IPS DF 6.9 (cell line): ENCODE measurements around the gene DOLK.
"Not testable (repeated sequence)": the region's sequence is repeated elsewhere in the genome, so short reads cannot be mapped to it uniquely, and the experiment has no call there.

Source experiments
- DNase-seq: peaks from one replicate; pipeline ENCODE4 v3.0.0-alpha.2; 2013; ENCODE audit warnings: low read depth, low spot score
- H3K27ac ChIP-seq: one replicate; pipeline ENCODE4 v1.5.1; 2013; ENCODE audit warnings: low read length, control low read depth
- H3K27me3 ChIP-seq: 2 replicates; pipeline ENCODE4 v1.6.1; 2013; ENCODE audit warnings: mild to moderate bottlenecking, low read length; ENCODE audit not compliant: control insufficient read depth, insufficient read depth
- H3K36me3 ChIP-seq: 2 replicates; pipeline ENCODE4 v1.6.1; 2013; ENCODE audit warnings: low read length; ENCODE audit not compliant: control insufficient read depth, insufficient read depth
- H3K4me1 ChIP-seq: 2 replicates; pipeline ENCODE4 v1.6.1; 2013; ENCODE audit warnings: low read length; ENCODE audit not compliant: control insufficient read depth, insufficient read depth
- H3K4me3 ChIP-seq: 2 replicates; pipeline ENCODE4 v1.5.1; 2013; ENCODE audit warnings: mild to moderate bottlenecking, low read length
- H3K9me3 ChIP-seq: 2 replicates; pipeline ENCODE4 v1.6.1; 2013; ENCODE audit warnings: low read length, inconsistent platforms; ENCODE audit not compliant: control insufficient read depth, insufficient read depth
- WGBS: extraction: QIAGEN DNeasy Blood & Tissue Kit; methylation state at CpG from one replicate; pipeline ENCODE4 v1.1.7; 2013; ENCODE audit warnings: mixed read lengths, missing lambda C conversion rate; ENCODE audit not compliant: insufficient read length, insufficient coverage; 5-methylcytosine and 5-hydroxymethylcytosine counted together

Gene DOLK

DNA sequence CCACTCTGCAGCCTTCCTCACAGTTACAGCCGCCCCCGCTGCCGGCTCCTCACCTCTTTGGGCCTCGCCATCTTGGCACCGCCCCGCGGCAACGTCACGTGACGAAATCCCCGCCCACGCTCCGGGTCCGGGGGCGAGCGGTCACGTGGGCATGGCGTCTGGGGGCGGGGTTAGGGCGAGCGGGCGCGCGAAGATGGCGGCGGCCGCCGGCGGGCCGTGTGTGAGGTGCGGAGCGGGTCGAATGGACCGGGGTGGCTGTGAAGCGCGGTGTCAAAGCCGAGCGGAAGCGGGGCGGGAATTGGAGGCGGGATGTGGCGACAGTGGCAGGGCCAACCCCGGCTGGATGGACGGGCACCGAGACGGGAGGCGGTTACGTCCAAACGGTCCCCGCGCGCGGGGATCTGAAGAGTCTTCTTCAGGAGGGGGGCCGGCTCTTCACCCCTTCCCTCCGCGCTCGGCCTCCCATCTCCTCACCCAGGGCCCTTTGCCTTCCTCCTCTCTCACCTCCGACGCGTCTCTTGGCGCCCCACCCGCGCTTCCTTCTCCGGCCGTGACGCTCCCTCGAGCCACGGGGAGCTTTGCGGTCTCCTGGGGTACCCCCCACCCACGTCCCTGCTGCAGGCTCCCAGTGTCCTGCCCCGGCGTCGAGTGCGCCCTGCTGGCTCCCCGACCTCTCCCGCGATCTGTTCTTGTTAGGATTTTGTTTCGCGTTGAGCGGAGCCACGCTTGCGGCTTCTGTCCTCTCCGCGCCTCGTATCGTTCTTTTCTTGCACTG lies at the start of gene DOLK, which contains the start of gene NUP188:
Gene DOLK (minus strand): TSS at position 77 of the 775 bp plus-strand sequence. CDS start 300 bp downstream, outside the sequence.
Gene NUP188 (plus strand): TSS at position 173 of the 775 bp plus-strand sequence. CDS start 21 bp downstream, at position 194.
- DNase-seq = peak; percentile 73
- H3K9me3 ChIP-seq = no peaks in the 10 kb centered on the region
- no peaks in the 10 kb centered on the region for H3K27me3 ChIP-seq
- H3K36me3 ChIP-seq = 0 out of 2 replicates have a peak, but pooled peaks cover 2% of the 10 kb centered on the region
- no peak within 1 kb of the TSS for H3K27ac ChIP-seq
- no CpG with 5 or more reads among the region's 86 CpGs for WGBS
- H3K4me3 ChIP-seq = peak within 1 kb of the TSS; percentile 93
- H3K4me1 ChIP-seq = 0 out of 2 replicates have a peak, but pooled peaks cover 3% of the 10 kb centered on the region

DNA sequence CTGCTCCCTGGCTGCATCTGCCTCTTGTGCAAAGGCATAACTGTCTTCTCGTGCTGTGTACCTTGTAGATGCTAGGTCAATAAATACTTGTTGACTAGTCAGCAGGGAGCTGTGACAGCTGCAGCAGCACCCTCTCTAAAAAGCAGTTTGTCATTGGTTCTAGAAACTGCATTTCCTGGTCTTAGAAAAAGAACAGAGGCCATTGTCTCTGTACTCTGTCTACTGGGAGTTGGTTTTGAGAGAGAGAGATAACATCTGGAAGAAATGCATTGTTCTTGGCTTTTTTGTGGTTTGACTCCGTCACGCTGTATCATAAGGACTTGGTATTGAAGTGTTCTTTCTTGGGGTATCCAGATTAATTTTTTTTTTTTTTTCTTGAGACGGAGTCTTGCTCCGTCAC lies 48.4 kb upstream of the DOLK start:
- DNase-seq = no peak
- Histone ChIP-seq H3K9me3 (no peaks in the 10 kb centered on the region), H3K36me3 (peaks cover 34% of the 10 kb centered on the region), H3K4me1 (no peaks in the 10 kb centered on the region), H3K27ac (no peak overlapping the region), H3K4me3 (no peak overlapping the region), H3K27me3 (no peaks in the 10 kb centered on the region)
- no CpG with 5 or more reads among the region's 5 CpGs for WGBS

DNA sequence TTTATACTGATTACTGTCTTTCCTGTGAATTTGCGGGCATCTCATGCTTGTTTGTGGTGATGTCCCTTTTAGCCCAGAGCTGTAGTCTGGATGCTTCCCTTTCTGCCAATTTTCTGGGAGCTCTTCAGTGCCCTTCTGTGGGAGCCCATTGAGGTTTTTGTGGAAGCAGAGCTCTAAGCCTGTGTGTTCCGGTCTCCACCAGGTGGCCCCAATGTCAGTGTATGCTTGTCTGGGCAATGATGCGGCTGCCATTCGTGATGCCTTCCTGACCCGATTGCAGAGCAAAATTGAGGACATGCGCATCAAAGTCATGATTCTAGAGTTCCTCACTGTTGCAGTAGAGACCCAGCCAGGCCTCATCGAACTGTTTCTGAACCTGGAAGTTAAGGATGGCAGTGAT lies 45.6 kb upstream of the DOLK start:
- Histone ChIP-seq H3K4me3 (no peak overlapping the region), H3K27me3 (no peaks in the 10 kb centered on the region), H3K9me3 (no peaks in the 10 kb centered on the region), H3K36me3 (peaks cover 25% of the 10 kb centered on the region; the same call in 1 of the 2 replicates), H3K4me1 (no peaks in the 10 kb centered on the region), H3K27ac (no peak overlapping the region)
- no CpG with 5 or more reads among the region's 7 CpGs for WGBS
- no peak for DNase-seq

DNA sequence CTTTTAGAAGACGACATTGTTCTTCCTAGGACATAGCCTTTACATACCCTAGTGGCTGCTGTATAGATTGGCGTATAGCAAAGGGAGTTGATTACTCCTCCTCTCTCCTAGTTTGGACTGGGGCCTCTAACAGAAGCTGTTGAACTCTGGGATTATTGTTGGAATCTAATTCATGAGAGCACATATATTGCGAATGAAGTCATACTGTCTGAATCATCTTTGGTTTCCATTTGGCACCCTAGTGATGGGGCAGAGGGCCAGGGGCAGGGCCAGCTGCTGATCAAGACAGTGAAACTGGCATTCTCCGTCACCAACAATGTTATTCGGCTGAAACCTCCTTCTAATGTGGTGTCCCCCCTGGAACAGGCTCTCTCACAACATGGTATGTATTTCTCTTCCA lies 40.4 kb upstream of the DOLK start:
- Histone ChIP-seq H3K9me3 (no peaks in the 10 kb centered on the region), H3K27ac (no peak overlapping the region), H3K27me3 (no peaks in the 10 kb centered on the region), H3K4me1 (no peaks in the 10 kb centered on the region), H3K4me3 (no peak overlapping the region), H3K36me3 (peaks cover 15% of the 10 kb centered on the region; the same call in 1 of the 2 replicates)
- no peak for DNase-seq
- WGBS = no CpG with 5 or more reads among the region's 5 CpGs

DNA sequence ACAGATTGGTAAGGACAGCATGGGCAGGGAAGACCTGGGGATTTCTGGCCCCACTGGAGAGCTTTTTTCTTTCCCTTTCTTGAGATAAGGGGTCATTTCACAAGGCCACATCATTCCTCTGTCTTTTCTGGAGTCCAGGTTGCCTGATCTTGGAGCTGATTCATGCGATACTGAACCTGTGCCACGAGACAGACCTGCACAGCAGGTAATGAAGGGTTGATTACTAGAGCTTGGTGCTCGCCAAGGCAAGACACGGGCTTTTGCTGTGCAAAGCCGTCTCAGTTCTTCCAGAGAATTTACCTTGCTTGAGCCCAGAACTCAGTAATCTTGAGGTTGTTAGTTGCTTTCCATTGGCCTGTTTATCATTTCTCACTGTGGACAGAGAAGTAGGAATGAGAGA lies 39.3 kb upstream of the DOLK start:
- peaks cover 20% of the 10 kb centered on the region; the same call in 1 of the 2 replicates for H3K36me3 ChIP-seq
- H3K9me3 ChIP-seq = no peaks in the 10 kb centered on the region
- no CpG with 5 or more reads among the region's 5 CpGs for WGBS
- no peak overlapping the region for H3K4me3 ChIP-seq
- no peak for DNase-seq
- H3K4me1 ChIP-seq = no peaks in the 10 kb centered on the region
- no peaks in the 10 kb centered on the region for H3K27me3 ChIP-seq
- no peak overlapping the region for H3K27ac ChIP-seq

DNA sequence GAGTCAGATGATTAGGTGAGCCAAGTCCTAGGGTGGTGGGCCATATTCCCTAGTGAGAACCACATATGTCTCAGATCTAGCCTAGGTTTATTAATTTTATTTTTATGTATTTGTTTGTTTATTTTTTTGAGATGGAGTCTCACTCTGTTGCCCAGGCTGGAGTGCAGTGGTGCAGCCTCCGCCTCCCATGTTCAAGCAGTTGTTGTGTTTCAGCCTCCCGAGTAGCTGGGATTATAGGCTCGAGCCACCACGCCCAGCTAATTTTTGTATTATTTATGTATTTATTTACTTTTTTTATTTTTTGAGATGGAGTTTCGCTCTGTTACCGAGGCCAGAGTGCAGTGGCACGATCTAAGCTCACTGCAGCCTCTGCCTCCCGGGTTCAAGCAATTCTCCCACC lies 36.1 kb upstream of the DOLK start:
- Histone ChIP-seq H3K4me3 (no peak overlapping the region), H3K27me3 (no peaks in the 10 kb centered on the region), H3K36me3 (peaks cover 36% of the 10 kb centered on the region; the same call in 1 of the 2 replicates), H3K27ac (no peak overlapping the region), H3K9me3 (no peaks in the 10 kb centered on the region), H3K4me1 (no peaks in the 10 kb centered on the region)
- DNase-seq = no peak
- no CpG with 5 or more reads among the region's 8 CpGs for WGBS

DNA sequence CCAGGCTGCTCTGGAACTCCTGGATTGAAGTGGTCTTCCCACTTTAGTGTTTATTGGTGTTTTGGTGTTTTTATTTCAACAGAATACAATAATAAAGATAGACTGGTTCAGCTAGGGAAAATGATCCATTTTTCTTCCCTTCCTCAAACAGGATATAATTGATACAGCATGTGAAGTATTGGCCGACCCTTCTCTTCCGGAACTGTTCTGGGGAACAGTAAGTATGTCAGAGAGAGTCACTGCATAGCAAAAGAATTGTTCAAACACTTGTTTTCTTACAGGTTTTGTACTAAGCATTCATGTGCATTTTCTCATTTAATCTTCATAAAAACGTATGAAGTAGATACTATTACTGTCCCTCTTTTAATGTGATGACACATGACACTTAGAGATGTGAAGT lies 31.7 kb upstream of the DOLK start:
- WGBS = no CpG with 5 or more reads among the region's 3 CpGs
- Histone ChIP-seq H3K36me3 (peaks cover 39% of the 10 kb centered on the region; the same call in 1 of the 2 replicates), H3K4me1 (no peaks in the 10 kb centered on the region), H3K27me3 (no peaks in the 10 kb centered on the region), H3K27ac (no peak overlapping the region), H3K9me3 (no peaks in the 10 kb centered on the region), H3K4me3 (no peak overlapping the region)
- no peak for DNase-seq

DNA sequence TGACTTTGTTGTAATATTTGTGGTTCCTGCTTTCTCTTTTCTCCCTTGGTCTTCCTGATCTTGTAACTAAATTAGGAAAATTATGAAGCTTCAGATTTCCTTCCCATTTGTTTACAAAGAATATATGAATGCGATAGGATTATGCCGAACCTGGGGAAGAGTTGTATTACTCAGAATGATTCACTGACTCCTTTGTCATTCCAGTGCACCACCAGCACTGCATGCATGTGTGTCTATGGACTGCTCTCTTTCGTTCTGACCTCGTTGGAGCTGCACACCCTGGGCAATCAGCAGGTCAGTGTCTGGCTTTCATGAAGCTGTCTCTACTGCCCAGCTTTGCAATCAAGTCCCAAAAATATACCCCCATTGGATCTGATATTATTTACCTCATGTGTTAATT lies 25.6 kb upstream of the DOLK start:
- Histone ChIP-seq H3K27ac (no peak overlapping the region), H3K27me3 (no peaks in the 10 kb centered on the region), H3K4me3 (no peak overlapping the region), H3K36me3 (peaks cover 21% of the 10 kb centered on the region), H3K4me1 (no peaks in the 10 kb centered on the region), H3K9me3 (no peaks in the 10 kb centered on the region)
- no peak for DNase-seq
- no CpG with 5 or more reads among the region's 4 CpGs for WGBS

DNA sequence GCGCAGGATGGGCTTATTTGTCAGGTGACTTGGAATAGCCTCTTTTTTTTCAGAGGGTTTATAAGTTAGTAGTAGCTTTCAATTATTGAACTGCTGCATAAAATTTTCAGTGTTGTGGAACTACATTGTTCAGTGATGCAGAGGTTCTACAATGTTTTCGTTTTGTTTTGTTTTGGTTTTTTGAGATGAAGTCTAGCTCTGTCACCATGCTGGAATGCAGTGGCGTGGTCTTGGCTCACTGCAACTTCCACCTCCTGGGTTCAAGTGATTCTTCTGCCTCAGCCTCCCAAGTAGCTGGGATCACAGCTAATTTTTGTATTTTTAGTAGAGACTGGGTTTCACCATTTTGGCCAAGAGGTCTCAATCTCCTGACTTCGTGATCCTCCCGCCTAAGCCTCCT lies 22.1 kb upstream of the DOLK start:
- DNase-seq = no peak
- no peaks in the 10 kb centered on the region for H3K9me3 ChIP-seq
- H3K27ac ChIP-seq = no peak overlapping the region
- H3K4me3 ChIP-seq = no peak overlapping the region
- peaks cover 15% of the 10 kb centered on the region for H3K36me3 ChIP-seq
- H3K27me3 ChIP-seq = no peaks in the 10 kb centered on the region
- H3K4me1 ChIP-seq = no peaks in the 10 kb centered on the region
- WGBS = no CpG with 5 or more reads among the region's 5 CpGs

DNA sequence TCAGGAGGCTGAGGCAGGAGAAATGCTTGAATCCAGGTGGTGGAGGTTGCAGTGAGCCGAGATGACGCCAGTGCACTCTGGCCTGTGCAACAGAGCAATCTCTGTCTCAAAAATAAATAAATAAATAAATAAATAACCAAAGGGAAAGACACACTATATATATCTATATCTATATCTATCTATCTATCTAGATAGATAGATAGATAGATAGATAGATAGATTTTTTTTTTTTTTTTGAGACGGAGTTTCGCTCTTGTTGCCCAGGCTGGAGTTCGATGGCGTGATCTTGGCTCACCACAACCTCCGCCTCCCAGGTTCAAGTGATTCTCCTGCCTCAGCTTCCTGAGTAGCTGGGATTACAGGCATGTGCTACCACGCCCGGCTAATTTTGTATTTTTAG lies 14.0 kb upstream of the DOLK start:
- H3K36me3 ChIP-seq = not testable (repeated sequence)

DNA sequence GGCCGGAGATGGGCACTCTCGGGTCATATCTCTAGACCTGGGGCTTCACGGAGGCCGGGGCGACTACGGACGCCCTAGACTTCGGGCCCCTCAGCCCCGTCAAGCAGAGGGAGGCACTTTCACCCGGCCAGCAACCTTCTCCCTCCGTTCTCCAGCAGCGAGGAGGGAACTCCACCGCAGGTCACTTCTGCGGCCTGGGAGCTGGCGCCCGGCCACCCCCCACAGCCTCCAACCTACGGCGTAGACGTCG lies 201 bp downstream of the DOLK start:
- no CpG with 5 or more reads among the region's 20 CpGs for WGBS
- H3K27ac ChIP-seq = no peak overlapping the region
- H3K36me3 ChIP-seq = no peaks in the 10 kb centered on the region

More for the DNA sequence above, 14.0 kb upstream of the DOLK start:
- not testable (repeated sequence) for H3K9me3 ChIP-seq, H3K27me3 ChIP-seq, H3K4me3 ChIP-seq, H3K4me1 ChIP-seq, H3K27ac ChIP-seq, DNase-seq
- WGBS = no CpG with 5 or more reads among the region's 9 CpGs

More for the DNA sequence above, 201 bp downstream of the DOLK start:
- Histone ChIP-seq H3K9me3 (no peaks in the 10 kb centered on the region), H3K4me3 (peak overlapping the region; percentile 93), H3K27me3 (no peaks in the 10 kb centered on the region), H3K4me1 (0 out of 2 replicates have a peak, but pooled peaks cover 3% of the 10 kb centered on the region)
- no peak for DNase-seq
